Nephron (organoid): ENCODE results near the gene CEP43.

Source experiments
- H3K27ac Mint-ChIP-seq, 3 experiments: 2 replicates each; pipeline ENCODE4 v1.8.0; 2020; ENCODE audit warnings: mixed read lengths in 3 of 3, mild to moderate bottlenecking in 2 of 3, moderate library complexity in 1 of 3
- H3K27me3 Mint-ChIP-seq: 2 replicates; pipeline ENCODE4 v1.8.0; 2021; ENCODE audit warnings: low read depth, mild to moderate bottlenecking, moderate library complexity, mixed read lengths
- H3K36me3 Mint-ChIP-seq: 2 replicates; pipeline ENCODE4 v1.8.0; 2020; ENCODE audit warnings: low read depth, mixed read lengths
- H3K4me1 Mint-ChIP-seq: 2 replicates; pipeline ENCODE4 v1.8.0; 2020; ENCODE audit warnings: mixed read lengths
- H3K4me3 Mint-ChIP-seq, 3 experiments: 2 replicates each; pipeline ENCODE4 v1.8.0; 2020; ENCODE audit warnings: mild to moderate bottlenecking in 3 of 3, mixed read lengths in 3 of 3, moderate library complexity in 2 of 3
- H3K9me3 Mint-ChIP-seq: 2 replicates; pipeline ENCODE4 v1.8.0; 2020; ENCODE audit warnings: mixed read lengths
- CTCF ChIP-seq, 3 experiments: fragments of 200-600 bp; sonication (generic); IDR thresholded peaks; one replicate each; pipeline ENCODE4 v1.5.0; 2021; ENCODE audit warnings: antibody characterized with exemption in 3 of 3; ENCODE audit not compliant: unreplicated experiment in 3 of 3

CEP43 gene

GRCh38 chr6:166960609-166960978, 38.6 kb upstream of the CEP43 start:
- peaks cover 21% of the 10 kb centered on the region for H3K4me1 Mint-ChIP-seq
- H3K9me3 Mint-ChIP-seq, result peaks cover 9% of the 10 kb centered on the region
- H3K27me3 Mint-ChIP-seq, result no peaks in the 10 kb centered on the region
- no peak for TF ChIP-seq CTCF (IDR thresholded peaks at IDR 0.05; ENCODE audit: unreplicated experiment in 3 of 3)
- H3K36me3 Mint-ChIP-seq, result no peaks in the 10 kb centered on the region
- H3K4me3 Mint-ChIP-seq, result no peak overlapping the region
- H3K27ac Mint-ChIP-seq, result peak overlapping the region in 1 of 3 experiments; percentile 90

- Mint-ChIP-seq H3K27me3 (no peaks in the 10 kb centered on the region), H3K27ac (no peak overlapping the region), H3K9me3 (peaks cover 27% of the 10 kb centered on the region), H3K4me1 (no peaks in the 10 kb centered on the region), H3K4me3 (no peak overlapping the region), H3K36me3 (peaks cover 20% of the 10 kb centered on the region)
- TF ChIP-seq CTCF (IDR thresholded peaks at IDR 0.05; ENCODE audit: unreplicated experiment in 3 of 3), result no peak
Observed at GRCh38 chr6:166966268-166966667, 32.9 kb upstream of the CEP43 start.

GRCh38 chr6:166969390-166970002, 29.7 kb upstream of the CEP43 start:
- Mint-ChIP-seq H3K4me1 (no peaks in the 10 kb centered on the region), H3K27ac (no peak overlapping the region), H3K4me3 (no peak overlapping the region), H3K27me3 (no peaks in the 10 kb centered on the region), H3K9me3 (peaks cover 23% of the 10 kb centered on the region), H3K36me3 (peaks cover 26% of the 10 kb centered on the region)
- no peak for TF ChIP-seq CTCF (IDR thresholded peaks at IDR 0.05; ENCODE audit: unreplicated experiment in 3 of 3)

GRCh38 chr6:166970091-166970490, 29.1 kb upstream of the CEP43 start:
- no peaks in the 10 kb centered on the region for H3K4me1 Mint-ChIP-seq
- H3K27ac Mint-ChIP-seq, result no peak overlapping the region
- peaks cover 30% of the 10 kb centered on the region for H3K36me3 Mint-ChIP-seq
- H3K27me3 Mint-ChIP-seq, result no peaks in the 10 kb centered on the region
- TF ChIP-seq CTCF (IDR thresholded peaks at IDR 0.05; ENCODE audit: unreplicated experiment in 3 of 3), result no peak
- peaks cover 20% of the 10 kb centered on the region for H3K9me3 Mint-ChIP-seq
- H3K4me3 Mint-ChIP-seq, result no peak overlapping the region

GRCh38 chr6:166970776-166971175, 28.4 kb upstream of the CEP43 start:
- no peak overlapping the region for H3K27ac Mint-ChIP-seq
- no peaks in the 10 kb centered on the region for H3K4me1 Mint-ChIP-seq
- no peaks in the 10 kb centered on the region for H3K27me3 Mint-ChIP-seq
- TF ChIP-seq CTCF (IDR thresholded peaks at IDR 0.05; ENCODE audit: unreplicated experiment in 3 of 3), result no peak
- no peak overlapping the region for H3K4me3 Mint-ChIP-seq
- H3K9me3 Mint-ChIP-seq, result peaks cover 19% of the 10 kb centered on the region
- peaks cover 30% of the 10 kb centered on the region for H3K36me3 Mint-ChIP-seq

GRCh38 chr6:166971271-166971670, 27.9 kb upstream of the CEP43 start:
- no peaks in the 10 kb centered on the region for H3K27me3 Mint-ChIP-seq
- peaks cover 27% of the 10 kb centered on the region for H3K36me3 Mint-ChIP-seq
- TF ChIP-seq CTCF (IDR thresholded peaks at IDR 0.05; ENCODE audit: unreplicated experiment in 3 of 3), result no peak
- peaks cover 15% of the 10 kb centered on the region for H3K9me3 Mint-ChIP-seq
- H3K27ac Mint-ChIP-seq, result no peak overlapping the region
- H3K4me3 Mint-ChIP-seq, result no peak overlapping the region
- no peaks in the 10 kb centered on the region for H3K4me1 Mint-ChIP-seq
